22Rv1 (cell line): Measurements from ENCODE around the gene SRSF1.

Experiments used
- ZFX ChIP-seq: fragments of 450-650 bp; IDR thresholded peaks from 2 replicates; pipeline ENCODE4 v1.6.1; 2017; ENCODE audit warnings: antibody characterized with exemption, borderline replicate concordance
- TF ChIP-seq, protein P1 (sequence below): fragments of 450-650 bp; IDR thresholded peaks from 2 replicates; pipeline ENCODE4 v1.5.1; 2017; ENCODE audit warnings: mild to moderate bottlenecking

DNA sequence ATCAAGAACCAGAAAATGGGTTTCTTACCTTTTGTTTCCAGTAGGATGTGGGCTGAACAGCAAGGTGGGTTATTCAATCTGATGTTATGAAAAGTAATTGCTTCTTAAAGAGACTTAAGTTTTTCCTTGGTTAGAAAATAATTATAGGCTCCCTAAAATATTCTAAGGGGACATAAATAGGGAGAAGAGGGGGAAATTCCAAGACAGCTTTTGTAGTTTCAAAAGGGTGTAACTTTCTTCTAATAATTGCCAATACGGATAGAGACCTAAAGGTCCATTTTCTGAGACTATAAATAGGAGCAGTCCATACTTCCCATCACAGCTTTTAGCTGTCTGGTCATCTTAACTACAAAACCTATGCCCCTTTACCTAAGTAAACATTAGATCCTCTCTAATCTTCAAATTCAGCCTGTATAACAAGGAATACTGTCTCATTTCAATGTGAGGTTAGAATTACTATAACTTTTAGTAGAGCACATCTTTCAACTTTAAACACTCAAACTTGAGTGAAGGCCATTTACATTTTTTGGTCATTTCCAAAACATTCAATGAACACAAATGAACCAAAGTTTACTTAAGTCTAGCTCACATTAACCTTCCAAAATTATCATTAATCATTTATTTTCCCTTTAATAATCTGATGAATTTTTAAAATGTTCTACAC lies 5.5 kb downstream of the SRSF1 start:
- TF ChIP-seq, protein P1, sequence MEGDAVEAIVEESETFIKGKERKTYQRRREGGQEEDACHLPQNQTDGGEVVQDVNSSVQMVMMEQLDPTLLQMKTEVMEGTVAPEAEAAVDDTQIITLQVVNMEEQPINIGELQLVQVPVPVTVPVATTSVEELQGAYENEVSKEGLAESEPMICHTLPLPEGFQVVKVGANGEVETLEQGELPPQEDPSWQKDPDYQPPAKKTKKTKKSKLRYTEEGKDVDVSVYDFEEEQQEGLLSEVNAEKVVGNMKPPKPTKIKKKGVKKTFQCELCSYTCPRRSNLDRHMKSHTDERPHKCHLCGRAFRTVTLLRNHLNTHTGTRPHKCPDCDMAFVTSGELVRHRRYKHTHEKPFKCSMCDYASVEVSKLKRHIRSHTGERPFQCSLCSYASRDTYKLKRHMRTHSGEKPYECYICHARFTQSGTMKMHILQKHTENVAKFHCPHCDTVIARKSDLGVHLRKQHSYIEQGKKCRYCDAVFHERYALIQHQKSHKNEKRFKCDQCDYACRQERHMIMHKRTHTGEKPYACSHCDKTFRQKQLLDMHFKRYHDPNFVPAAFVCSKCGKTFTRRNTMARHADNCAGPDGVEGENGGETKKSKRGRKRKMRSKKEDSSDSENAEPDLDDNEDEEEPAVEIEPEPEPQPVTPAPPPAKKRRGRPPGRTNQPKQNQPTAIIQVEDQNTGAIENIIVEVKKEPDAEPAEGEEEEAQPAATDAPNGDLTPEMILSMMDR: no peak
- no peak for TF ChIP-seq ZFX
